MM.1S (cell line): ENCODE measurements around the gene TBC1D22B.

ENCODE experiments used
- EZH2 ChIP-seq: fragments of 300-600 bp; sonication (generic); optimal IDR thresholded peaks from 2 replicates; pipeline ENCODE3; 2017; ENCODE audit warnings: low read depth, mild to moderate bottlenecking, antibody characterized with exemption, low read length, mixed read lengths
- EZH2phosphoT487 ChIP-seq: fragments of 300-600 bp; sonication (generic); IDR thresholded peaks from 2 replicates; pipeline ENCODE4 v1.6.1; 2018; ENCODE audit warnings: antibody characterized with exemption, low read length
- TF ChIP-seq, protein P1 (sequence below): fragments of 300-600 bp; sonication (generic); IDR thresholded peaks from 2 replicates; pipeline ENCODE4 v1.5.1; 2016; ENCODE audit warnings: antibody characterized with exemption, low read length, mixed read lengths

DNA sequence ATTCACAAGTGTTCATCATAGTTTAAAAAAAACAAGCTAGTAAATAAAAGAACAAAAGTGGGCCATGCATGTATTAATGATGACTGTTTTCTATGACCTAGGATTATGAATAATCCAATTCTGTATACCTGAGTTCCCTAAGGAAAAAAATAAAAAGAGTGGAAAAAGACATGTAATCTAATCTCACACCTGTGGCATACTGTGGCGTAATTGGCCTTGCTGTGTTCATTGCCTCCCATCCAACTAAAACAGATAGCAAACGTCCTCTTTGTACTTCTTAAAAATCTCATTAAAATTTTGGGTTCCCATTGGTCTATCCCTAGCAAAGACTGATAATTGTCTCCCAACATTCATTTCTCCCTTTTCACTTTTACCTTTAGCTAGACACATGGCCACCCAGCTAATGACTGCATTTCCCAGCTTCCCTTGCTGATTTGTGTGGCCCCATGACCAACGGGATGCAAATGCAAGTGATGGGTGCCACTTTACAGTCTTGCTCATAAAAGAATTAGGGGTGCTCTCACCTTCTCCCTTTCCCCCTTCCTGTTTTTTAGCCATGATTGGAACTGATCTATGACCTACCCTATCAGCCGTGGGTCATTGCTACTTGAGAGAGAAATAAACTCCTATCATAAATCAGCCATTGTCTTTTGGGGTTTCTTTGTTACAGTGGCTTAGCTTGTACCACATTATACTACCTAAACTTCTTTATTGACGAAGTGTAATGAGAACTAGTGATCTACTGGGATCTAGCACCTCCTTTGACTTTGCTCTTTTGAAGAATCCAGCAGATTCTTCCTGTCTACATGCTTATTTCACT, 32.0 kb upstream of the TBC1D22B start:
- TF ChIP-seq, protein P1, sequence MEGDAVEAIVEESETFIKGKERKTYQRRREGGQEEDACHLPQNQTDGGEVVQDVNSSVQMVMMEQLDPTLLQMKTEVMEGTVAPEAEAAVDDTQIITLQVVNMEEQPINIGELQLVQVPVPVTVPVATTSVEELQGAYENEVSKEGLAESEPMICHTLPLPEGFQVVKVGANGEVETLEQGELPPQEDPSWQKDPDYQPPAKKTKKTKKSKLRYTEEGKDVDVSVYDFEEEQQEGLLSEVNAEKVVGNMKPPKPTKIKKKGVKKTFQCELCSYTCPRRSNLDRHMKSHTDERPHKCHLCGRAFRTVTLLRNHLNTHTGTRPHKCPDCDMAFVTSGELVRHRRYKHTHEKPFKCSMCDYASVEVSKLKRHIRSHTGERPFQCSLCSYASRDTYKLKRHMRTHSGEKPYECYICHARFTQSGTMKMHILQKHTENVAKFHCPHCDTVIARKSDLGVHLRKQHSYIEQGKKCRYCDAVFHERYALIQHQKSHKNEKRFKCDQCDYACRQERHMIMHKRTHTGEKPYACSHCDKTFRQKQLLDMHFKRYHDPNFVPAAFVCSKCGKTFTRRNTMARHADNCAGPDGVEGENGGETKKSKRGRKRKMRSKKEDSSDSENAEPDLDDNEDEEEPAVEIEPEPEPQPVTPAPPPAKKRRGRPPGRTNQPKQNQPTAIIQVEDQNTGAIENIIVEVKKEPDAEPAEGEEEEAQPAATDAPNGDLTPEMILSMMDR, result no peak
- no peak for TF ChIP-seq EZH2phosphoT487
- TF ChIP-seq EZH2, result no peak
